ENCODE results near the gene DPRX. TPM values are rescaled to one million over a fixed set of nuclear protein-coding genes. Genes with fewer than 3 reads are reported as not detected.

DPRX gene
- total RNA-seq, 4 donors from 2014 or later = not detected

GRCh38 chr19:53647350-53647749 lies 15.6 kb downstream of the DPRX start:
- H3K36me3 ChIP-seq = no peaks in the 10 kb centered on the region
- no peak overlapping the region for H3K27ac ChIP-seq
- H3K4me3 ChIP-seq = no peak overlapping the region
- peaks cover 11 to 17% of the 10 kb centered on the region in 2 donors for H3K9me3 ChIP-seq
- WGBS, 2 donors (ENCODE audit: low coverage in 1 of 2) = 73 to 91% methylated on average over 5 to 13 of the region's 13 CpGs
- intact Hi-C loops (cut with DNase I; ENCODE audit: low total_unique reads) = loop anchor here (5.0 kb wide), 1 partner anchor 1240 kb away; no protein-coding TSS in a partner anchor
- no peak for TF ChIP-seq POLR2A (IDR thresholded peaks at IDR 0.05)
- no peak for TF ChIP-seq EP300 (IDR thresholded peaks at IDR 0.05; ENCODE audit: low read depth)
- no peak for TF ChIP-seq POLR2AphosphoS5 (IDR thresholded peaks at IDR 0.05)
- TF ChIP-seq CTCF (IDR thresholded peaks at IDR 0.05) = no peak
- no peak for DNase-seq
- no peaks in the 10 kb centered on the region for H3K27me3 ChIP-seq
- H3K4me1 ChIP-seq = no peaks in the 10 kb centered on the region
- in situ Hi-C loops (cut with MboI; ENCODE audit: low pct_ligation_motif_present in 1 of 4, low pct_unique_long_range_greater_than_20kb in 1 of 4, low sequenced_read_pairs in 3 of 4) = no loop called here

- no peaks in the 10 kb centered on the region for H3K36me3 ChIP-seq
- WGBS, 2 donors (ENCODE audit: low coverage in 1 of 2) = 98% methylated on average over 19 to 33 of the region's 33 CpGs
- DNase-seq = no peak
- no peak overlapping the region for H3K27ac ChIP-seq
- no peaks in the 10 kb centered on the region for H3K4me1 ChIP-seq
- no peak overlapping the region for H3K4me3 ChIP-seq
- H3K9me3 ChIP-seq = peaks cover 11 to 18% of the 10 kb centered on the region in 2 donors
- no peak for TF ChIP-seq CTCF (IDR thresholded peaks at IDR 0.05)
- TF ChIP-seq POLR2A (IDR thresholded peaks at IDR 0.05) = no peak
- TF ChIP-seq EP300 (IDR thresholded peaks at IDR 0.05; ENCODE audit: low read depth) = no peak
- no peak for TF ChIP-seq POLR2AphosphoS5 (IDR thresholded peaks at IDR 0.05)
- no peaks in the 10 kb centered on the region for H3K27me3 ChIP-seq
- in situ Hi-C loops (cut with MboI; ENCODE audit: low pct_ligation_motif_present in 1 of 4, low pct_unique_long_range_greater_than_20kb in 1 of 4, low sequenced_read_pairs in 3 of 4) = no loop called here
- intact Hi-C loops (cut with DNase I; ENCODE audit: low total_unique reads) = loop anchor here (5.0 kb wide), 1 partner anchor 1240 kb away; no protein-coding TSS in a partner anchor
Observed at GRCh38 chr19:53647792-53648191, 16.0 kb downstream of the DPRX start.

GRCh38 chr19:53649746-53650593 lies 18.2 kb downstream of the DPRX start:
- H3K4me1 ChIP-seq = no peaks in the 10 kb centered on the region
- in situ Hi-C loops (cut with MboI; ENCODE audit: low pct_ligation_motif_present in 1 of 4, low pct_unique_long_range_greater_than_20kb in 1 of 4, low sequenced_read_pairs in 3 of 4) (no loop called here), intact Hi-C loops (cut with DNase I; ENCODE audit: low total_unique reads) (loop anchor here (5.0 kb wide), 1 partner anchor 1237 kb away; no protein-coding TSS in a partner anchor)
- no peaks in the 10 kb centered on the region for H3K36me3 ChIP-seq
- H3K4me3 ChIP-seq = no peak overlapping the region
- WGBS, 2 donors (ENCODE audit: low coverage in 1 of 2) = 95 to 98% methylated on average over 9 to 34 of the region's 34 CpGs
- no peak overlapping the region for H3K27ac ChIP-seq
- DNase-seq = no peak
- H3K9me3 ChIP-seq = peaks cover 14 to 18% of the 10 kb centered on the region in 2 donors
- TF ChIP-seq POLR2A (IDR thresholded peaks at IDR 0.05) (no peak), EP300 (IDR thresholded peaks at IDR 0.05; ENCODE audit: low read depth) (no peak), POLR2AphosphoS5 (IDR thresholded peaks at IDR 0.05) (no peak), CTCF (IDR thresholded peaks at IDR 0.05) (no peak)
- no peaks in the 10 kb centered on the region for H3K27me3 ChIP-seq

- TF ChIP-seq EP300 (IDR thresholded peaks at IDR 0.05; ENCODE audit: low read depth) (no peak), POLR2AphosphoS5 (IDR thresholded peaks at IDR 0.05) (no peak), POLR2A (IDR thresholded peaks at IDR 0.05) (no peak), CTCF (IDR thresholded peaks at IDR 0.05) (no peak)
- 82 to 90% methylated on average over 4 to 6 of the region's 6 CpGs for WGBS, 2 donors (ENCODE audit: low coverage in 1 of 2)
- DNase-seq = no peak
- H3K4me3 ChIP-seq = no peak overlapping the region
- H3K9me3 ChIP-seq = peaks cover 14 to 18% of the 10 kb centered on the region in 2 donors
- no peak overlapping the region for H3K27ac ChIP-seq
- intact Hi-C loops (cut with DNase I; ENCODE audit: low total_unique reads) (no loop called here), in situ Hi-C loops (cut with MboI; ENCODE audit: low pct_ligation_motif_present in 1 of 4, low pct_unique_long_range_greater_than_20kb in 1 of 4, low sequenced_read_pairs in 3 of 4) (no loop called here)
- no peaks in the 10 kb centered on the region for H3K36me3 ChIP-seq
- no peaks in the 10 kb centered on the region for H3K4me1 ChIP-seq
- no peaks in the 10 kb centered on the region for H3K27me3 ChIP-seq
Observed at GRCh38 chr19:53652476-53652875, 20.7 kb downstream of the DPRX start.
